Central memory CD8-positive, alpha-beta T cell (primary cell): Measurements from ENCODE around the gene STK38.
A peak's percentile ranks its signal among the peaks of the same experiment; 100 is the strongest.

Experiments used
- ATAC-seq: fragments of 150-1000 bp; cut with Tn5 transposase; replicated peaks from 2 replicates; pipeline ENCODE4 v1.10.0; 2022; ENCODE audit warnings: mild to moderate bottlenecking, moderate FRiP score, moderate number of reproducible peaks; ENCODE audit not compliant: poor library complexity, severe bottlenecking; ENCODE audit errors: extremely low read depth
- DNase-seq, 2 donors: peaks; one replicate each; pipeline ENCODE4 v3.0.0; 2021; ENCODE audit warnings: low spot score in 2 of 2
- H3K27ac Mint-ChIP-seq: one replicate; pipeline ENCODE4 v1.8.0; 2022; ENCODE audit warnings: low read depth, mild to moderate bottlenecking, moderate library complexity, mixed read lengths
- H3K27me3 Mint-ChIP-seq: one replicate; pipeline ENCODE4 v1.8.0; 2022; ENCODE audit warnings: mixed read lengths
- H3K36me3 Mint-ChIP-seq: one replicate; pipeline ENCODE4 v1.8.0; 2022; ENCODE audit warnings: mild to moderate bottlenecking, moderate library complexity, mixed read lengths; ENCODE audit not compliant: insufficient read depth
- H3K4me1 Mint-ChIP-seq: one replicate; pipeline ENCODE4 v1.8.0; 2022; ENCODE audit warnings: mixed read lengths
- H3K4me3 Mint-ChIP-seq: one replicate; pipeline ENCODE4 v1.8.0; 2022; ENCODE audit warnings: mild to moderate bottlenecking, moderate library complexity, mixed read lengths
- H3K9me3 Mint-ChIP-seq: one replicate; pipeline ENCODE4 v1.8.0; 2022; ENCODE audit warnings: mixed read lengths

The STK38 gene

GRCh38 chr6:36556281-36556680 is 9.0 kb upstream of the STK38 start:
- H3K27ac Mint-ChIP-seq: no peak overlapping the region
- no peaks in the 10 kb centered on the region for H3K36me3 Mint-ChIP-seq
- no peak for DNase-seq
- ATAC-seq: no peak
- peaks cover 5% of the 10 kb centered on the region for H3K4me1 Mint-ChIP-seq
- H3K4me3 Mint-ChIP-seq: no peak overlapping the region
- no peaks in the 10 kb centered on the region for H3K9me3 Mint-ChIP-seq
- H3K27me3 Mint-ChIP-seq: peaks cover 7% of the 10 kb centered on the region

- no peak for ATAC-seq
- Mint-ChIP-seq H3K27ac (no peak overlapping the region), H3K4me3 (no peak overlapping the region), H3K9me3 (no peaks in the 10 kb centered on the region), H3K4me1 (peaks cover 3% of the 10 kb centered on the region), H3K27me3 (peaks cover 2% of the 10 kb centered on the region), H3K36me3 (no peaks in the 10 kb centered on the region)
- no peak for DNase-seq
Measured at GRCh38 chr6:36555750-36556252, 8.5 kb upstream of the STK38 start.

- DNase-seq (no peak), ATAC-seq (no peak)
- Mint-ChIP-seq H3K36me3 (peaks cover 13% of the 10 kb centered on the region), H3K27ac (no peak overlapping the region), H3K4me1 (peaks cover 15% of the 10 kb centered on the region), H3K4me3 (no peak overlapping the region), H3K9me3 (no peaks in the 10 kb centered on the region), H3K27me3 (no peaks in the 10 kb centered on the region)
Measured at GRCh38 chr6:36550473-36551000, 3.3 kb upstream of the STK38 start.

GRCh38 chr6:36548401-36548743 is 1.1 kb upstream of the STK38 start:
- Mint-ChIP-seq H3K36me3 (peaks cover 19% of the 10 kb centered on the region), H3K27ac (peak overlapping the region; percentile 98), H3K27me3 (no peaks in the 10 kb centered on the region), H3K4me3 (no peak overlapping the region), H3K9me3 (no peaks in the 10 kb centered on the region), H3K4me1 (peaks cover 26% of the 10 kb centered on the region)
- ATAC-seq: no peak
- DNase-seq: no peak

- Mint-ChIP-seq H3K4me3 (peak overlapping the region; percentile 98), H3K36me3 (peaks cover 23% of the 10 kb centered on the region), H3K27ac (peak overlapping the region; percentile 98), H3K9me3 (no peaks in the 10 kb centered on the region), H3K4me1 (peaks cover 30% of the 10 kb centered on the region), H3K27me3 (no peaks in the 10 kb centered on the region)
- DNase-seq (no peak), ATAC-seq (peak; percentile 3)
Measured at GRCh38 chr6:36547646-36548400, 544 bp upstream of the STK38 start.

- peak overlapping the region; percentile 98 for H3K4me3 Mint-ChIP-seq
- no peaks in the 10 kb centered on the region for H3K27me3 Mint-ChIP-seq
- no peak for ATAC-seq
- no peaks in the 10 kb centered on the region for H3K9me3 Mint-ChIP-seq
- no peak for DNase-seq
- peaks cover 31% of the 10 kb centered on the region for H3K36me3 Mint-ChIP-seq
- peaks cover 34% of the 10 kb centered on the region for H3K4me1 Mint-ChIP-seq
- peak overlapping the region; percentile 98 for H3K27ac Mint-ChIP-seq
Measured at GRCh38 chr6:36546308-36546919, 865 bp downstream of the STK38 start.

- no peaks in the 10 kb centered on the region for H3K9me3 Mint-ChIP-seq
Measured at GRCh38 chr6:36545767-36546307, 1.4 kb downstream of the STK38 start.

GRCh38 chr6:36544228-36544627 is 3.1 kb downstream of the STK38 start:
- peak; percentile 27 for ATAC-seq
- Mint-ChIP-seq H3K36me3 (peaks cover 50% of the 10 kb centered on the region), H3K27ac (peak overlapping the region; percentile 98), H3K4me1 (peaks cover 52% of the 10 kb centered on the region), H3K4me3 (peak overlapping the region; percentile 98), H3K9me3 (no peaks in the 10 kb centered on the region), H3K27me3 (no peaks in the 10 kb centered on the region)
- DNase-seq: peak in 1 of 2 donors; percentile 48

More at GRCh38 chr6:36545767-36546307, 1.4 kb downstream of the STK38 start:
- Mint-ChIP-seq H3K36me3 (peaks cover 36% of the 10 kb centered on the region), H3K27me3 (no peaks in the 10 kb centered on the region), H3K4me1 (peaks cover 38% of the 10 kb centered on the region), H3K27ac (peak overlapping the region; percentile 98), H3K4me3 (peak overlapping the region; percentile 98)
- ATAC-seq (no peak), DNase-seq (no peak)

GRCh38 chr6:36542041-36542440 is 5.2 kb downstream of the STK38 start:
- ATAC-seq (no peak), DNase-seq (no peak)
- H3K27ac Mint-ChIP-seq: peak overlapping the region; percentile 63
- no peaks in the 10 kb centered on the region for H3K27me3 Mint-ChIP-seq
- H3K4me1 Mint-ChIP-seq: peaks cover 51% of the 10 kb centered on the region
- H3K9me3 Mint-ChIP-seq: no peaks in the 10 kb centered on the region
- H3K36me3 Mint-ChIP-seq: peaks cover 64% of the 10 kb centered on the region
- H3K4me3 Mint-ChIP-seq: peak overlapping the region; percentile 62

GRCh38 chr6:36539814-36540568 is 7.3 kb downstream of the STK38 start:
- H3K36me3 Mint-ChIP-seq: peaks cover 75% of the 10 kb centered on the region
- peak overlapping the region; percentile 63 for H3K27ac Mint-ChIP-seq
- no peak for DNase-seq
- H3K27me3 Mint-ChIP-seq: no peaks in the 10 kb centered on the region
- peaks cover 59% of the 10 kb centered on the region for H3K4me1 Mint-ChIP-seq
- ATAC-seq: peak; percentile 69
- no peaks in the 10 kb centered on the region for H3K9me3 Mint-ChIP-seq
- H3K4me3 Mint-ChIP-seq: peak overlapping the region; percentile 62

- ATAC-seq (no peak), DNase-seq (no peak)
- Mint-ChIP-seq H3K9me3 (no peaks in the 10 kb centered on the region), H3K36me3 (peaks cover 86% of the 10 kb centered on the region), H3K4me3 (no peak overlapping the region), H3K4me1 (peaks cover 70% of the 10 kb centered on the region), H3K27me3 (no peaks in the 10 kb centered on the region), H3K27ac (no peak overlapping the region)
Measured at GRCh38 chr6:36536873-36537547, 10.3 kb downstream of the STK38 start.

- Mint-ChIP-seq H3K4me3 (no peak overlapping the region), H3K36me3 (peaks cover 79% of the 10 kb centered on the region), H3K4me1 (peaks cover 74% of the 10 kb centered on the region), H3K27ac (peak overlapping the region; percentile 57), H3K9me3 (no peaks in the 10 kb centered on the region), H3K27me3 (no peaks in the 10 kb centered on the region)
- ATAC-seq: no peak
- no peak for DNase-seq
Measured at GRCh38 chr6:36533321-36533720, 14.0 kb downstream of the STK38 start.
